Right atrium auricular region (tissue), 2 donors: ENCODE results near the gene RMI2. TPM values are rescaled to one million over a fixed set of nuclear protein-coding genes. Genes with fewer than 3 reads are reported as not detected.

ENCODE experiments used
- DNase-seq: peaks from one replicate; pipeline ENCODE4 v3.0.0-alpha.2; 2019; ENCODE audit warnings: low spot score
- H3K27ac ChIP-seq, 2 donors: fragments of 200-600 bp; sonication (generic); 1 replicate in 1 of 2; 2 replicates in 1 of 2; pipeline ENCODE4 v1.5.1; 2016 to 2019
- H3K27me3 ChIP-seq, 2 donors: fragments of 200-600 bp; sonication (generic); one replicate each; pipeline versions ENCODE4 v1.5.1 to v1.6.0; 2017 to 2019
- H3K36me3 ChIP-seq: fragments of 200-600 bp; sonication (generic); one replicate; pipeline ENCODE4 v1.5.1; 2016
- H3K4me1 ChIP-seq, 2 donors: fragments of 200-600 bp; sonication (generic); one replicate each; pipeline versions ENCODE4 v1.5.1 to v1.6.0; 2017 to 2019
- H3K4me3 ChIP-seq, 2 donors: fragments of 200-600 bp; sonication (generic); 1 replicate in 1 of 2; 2 replicates in 1 of 2; pipeline ENCODE4 v1.5.1; 2017 to 2019; ENCODE audit warnings: mild to moderate bottlenecking in 1 of 2, moderate library complexity in 1 of 2
- H3K9me3 ChIP-seq, 2 donors: fragments of 200-600 bp; sonication (generic); one replicate each; pipeline ENCODE4 v1.5.1; 2019
- CTCF ChIP-seq, 2 donors: fragments of 200-600 bp; sonication (generic); IDR thresholded peaks; one replicate each; pipeline ENCODE4 v1.5.1; 2019; ENCODE audit warnings: antibody characterized with exemption in 2 of 2
- total RNA-seq, 2 donors: library from RNA; depleted of rRNA; stranded (reverse); fragments of >200 nt; gene quantifications; one replicate each; pipeline ENCODE4 v1.1.0, GENCODE V29; 2016

RMI2 gene
- total RNA-seq, 2 donors from 2014 or later = 0.85 TPM; not detected in 1

- DNase-seq = no peak
- Histone ChIP-seq H3K4me1 (no peaks in the 10 kb centered on the region), H3K27me3 (no peaks in the 10 kb centered on the region), H3K4me3 (no peak overlapping the region), H3K36me3 (no peaks in the 10 kb centered on the region), H3K9me3 (no peaks in the 10 kb centered on the region), H3K27ac (no peak overlapping the region)
- TF ChIP-seq CTCF (IDR thresholded peaks at IDR 0.05) = no peak
Observed at GRCh38 chr16:11319529-11320146, 25.6 kb upstream of the RMI2 start.

- Histone ChIP-seq H3K4me1 (no peaks in the 10 kb centered on the region), H3K27me3 (no peaks in the 10 kb centered on the region), H3K4me3 (no peak overlapping the region), H3K36me3 (no peaks in the 10 kb centered on the region), H3K9me3 (no peaks in the 10 kb centered on the region), H3K27ac (no peak overlapping the region)
- no peak for DNase-seq
- no peak for TF ChIP-seq CTCF (IDR thresholded peaks at IDR 0.05)
Observed at GRCh38 chr16:11320170-11320569, 25.1 kb upstream of the RMI2 start.

- H3K27me3 ChIP-seq = no peaks in the 10 kb centered on the region
- H3K4me3 ChIP-seq = no peak overlapping the region
- TF ChIP-seq CTCF (IDR thresholded peaks at IDR 0.05) = no peak
- H3K4me1 ChIP-seq = no peaks in the 10 kb centered on the region
- no peaks in the 10 kb centered on the region for H3K36me3 ChIP-seq
- no peak for DNase-seq
- H3K27ac ChIP-seq = no peak overlapping the region
- H3K9me3 ChIP-seq = no peaks in the 10 kb centered on the region
Observed at GRCh38 chr16:11321662-11322061, 23.6 kb upstream of the RMI2 start.

DNA sequence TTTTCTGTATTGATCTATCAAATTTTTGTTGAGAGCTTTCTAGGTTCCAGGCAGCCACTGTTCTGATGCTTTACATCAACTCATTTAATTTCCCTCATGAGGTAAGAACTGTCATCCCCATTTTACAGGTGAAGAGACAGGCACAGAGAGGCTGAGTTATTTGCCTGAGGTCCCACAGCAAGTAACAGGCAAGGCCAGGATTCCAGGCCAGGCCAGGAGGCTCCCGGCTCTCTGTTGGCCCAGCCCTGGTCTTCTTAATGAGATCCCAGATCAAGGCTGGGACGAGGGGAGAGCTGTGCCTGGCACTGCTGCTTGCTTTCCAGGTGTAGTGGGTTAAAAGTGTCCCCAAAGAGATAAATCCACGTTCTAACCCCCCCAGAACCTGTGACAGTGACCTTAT is 22.4 kb upstream of the RMI2 start:
- no peaks in the 10 kb centered on the region for H3K9me3 ChIP-seq
- no peak for DNase-seq
- H3K27me3 ChIP-seq = no peaks in the 10 kb centered on the region
- no peak overlapping the region for H3K4me3 ChIP-seq
- no peak overlapping the region for H3K27ac ChIP-seq
- H3K36me3 ChIP-seq = no peaks in the 10 kb centered on the region
- TF ChIP-seq CTCF (IDR thresholded peaks at IDR 0.05) = no peak
- peaks cover 0 to 2% of the 10 kb centered on the region in 2 donors for H3K4me1 ChIP-seq

DNA sequence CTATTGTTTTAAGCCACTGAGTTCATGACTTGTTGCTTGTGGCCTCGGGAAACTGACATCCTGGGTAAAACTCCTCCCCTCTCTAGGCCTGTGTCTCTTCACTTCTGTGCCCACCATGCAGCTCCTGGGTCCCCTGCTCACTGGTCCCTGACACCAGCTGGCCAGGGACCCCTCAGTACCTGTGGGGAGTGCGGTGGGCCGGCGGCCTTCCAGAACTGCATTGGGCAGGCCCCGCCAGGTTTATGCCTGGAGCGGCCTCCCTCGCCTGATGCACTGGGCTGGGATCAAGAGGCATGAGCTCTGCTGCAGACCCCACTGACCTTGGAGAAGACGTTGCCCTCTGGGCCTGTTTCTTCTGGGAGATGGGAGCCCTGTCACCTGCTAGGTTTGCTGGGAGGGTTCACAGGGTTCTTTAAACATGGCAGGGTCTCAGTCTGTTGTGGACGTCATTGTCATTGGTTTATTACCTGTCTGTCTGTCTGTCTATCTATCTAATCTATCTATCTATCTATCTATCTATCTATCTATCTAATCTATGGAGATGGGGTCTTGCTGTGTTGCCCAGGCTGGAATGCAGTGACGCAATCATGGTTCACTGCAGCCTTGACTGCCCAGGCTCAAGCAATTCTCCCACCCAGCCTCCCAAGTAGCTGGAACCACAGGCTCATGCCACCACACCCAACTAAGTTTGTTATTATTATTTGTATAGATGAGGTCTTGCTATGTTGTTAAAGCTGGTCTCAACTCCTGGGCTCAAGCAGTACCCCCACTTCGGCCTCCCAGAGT is 21.5 kb upstream of the RMI2 start:
- Histone ChIP-seq H3K9me3 (no peaks in the 10 kb centered on the region), H3K4me3 (no peak overlapping the region), H3K27ac (no peak overlapping the region), H3K4me1 (peaks cover 0 to 11% of the 10 kb centered on the region in 2 donors), H3K27me3 (no peaks in the 10 kb centered on the region), H3K36me3 (no peaks in the 10 kb centered on the region)
- no peak for DNase-seq
- no peak for TF ChIP-seq CTCF (IDR thresholded peaks at IDR 0.05)
